ENCODE measurements around the gene DENND1C.
"Not testable (repeated sequence)": the region's sequence is repeated elsewhere in the genome, so short reads cannot be mapped to it uniquely, and the experiment has no call there.

The DENND1C gene

GRCh38 chr19:6509118-6509971, 27.8 kb upstream of the DENND1C start:
- no peak for DNase-seq (ENCODE audit: low read depth, low spot score)

- not testable (repeated sequence) for DNase-seq (ENCODE audit: low read depth, low spot score)
These were observed 26.6 kb upstream of the DENND1C start for GRCh38 chr19:6508028-6508771.

GRCh38 chr19:6503407-6504201, 22.0 kb upstream of the DENND1C start:
- no peak for DNase-seq (ENCODE audit: low read depth, low spot score)

GRCh38 chr19:6501740-6502648, 20.4 kb upstream of the DENND1C start, which contains the start of gene TUBB4A:
TUBB4A (minus strand) TSS chr19:6502309; CDS start chr19:6502212, 97 bp downstream.
- no peak for DNase-seq (ENCODE audit: low read depth, low spot score)

GRCh38 chr19:6500837-6501739, 19.5 kb upstream of the DENND1C start:
- DNase-seq (ENCODE audit: low read depth, low spot score), result no peak

GRCh38 chr19:6499052-6499790, 17.6 kb upstream of the DENND1C start:
- DNase-seq (ENCODE audit: low read depth, low spot score), result no peak

GRCh38 chr19:6498294-6499036, 16.9 kb upstream of the DENND1C start:
- no peak for DNase-seq (ENCODE audit: low read depth, low spot score)

GRCh38 chr19:6495947-6496346, 14.4 kb upstream of the DENND1C start:
- no peak for DNase-seq (ENCODE audit: low read depth, low spot score)

- DNase-seq (ENCODE audit: low read depth, low spot score), result no peak
These were observed 12.9 kb upstream of the DENND1C start for GRCh38 chr19:6494438-6495036.

GRCh38 chr19:6491802-6492592, 10.4 kb upstream of the DENND1C start:
- DNase-seq (ENCODE audit: low read depth, low spot score), result no peak

- no peak for DNase-seq (ENCODE audit: low read depth, low spot score)
These were observed 8.5 kb upstream of the DENND1C start for GRCh38 chr19:6490134-6490533.

GRCh38 chr19:6489278-6490061, 7.9 kb upstream of the DENND1C start:
- no peak for DNase-seq (ENCODE audit: low read depth, low spot score)

- DNase-seq (ENCODE audit: low read depth, low spot score), result no peak
These were observed 3.2 kb upstream of the DENND1C start for GRCh38 chr19:6484831-6485230.

GRCh38 chr19:6484230-6484629, 2.6 kb upstream of the DENND1C start:
- DNase-seq (ENCODE audit: low read depth, low spot score), result no peak

- DNase-seq (ENCODE audit: low read depth, low spot score), result no peak
These were observed 1.6 kb upstream of the DENND1C start for GRCh38 chr19:6483235-6483634.

- no peak for DNase-seq (ENCODE audit: low read depth, low spot score)
These were observed 728 bp upstream of the DENND1C start for GRCh38 chr19:6482343-6482686.

Data from brain pericyte (primary cell).